NCI-H69 (cell line): ENCODE measurements around the gene ZMYND15.

ENCODE experiments used
- DNase-seq: peaks from one replicate; lab custom pipeline; 2025; lab: John Stamatoyannopoulos, UW

Gene ZMYND15

GRCh38 chr17:4788159-4788806 lies 48.6 kb downstream of the ZMYND15 start:
- peak; percentile 20 for DNase-seq

GRCh38 chr17:4788807-4789700 lies 49.4 kb downstream of the ZMYND15 start, which contains the start of gene GLTPD2:
TSS of gene GLTPD2 (plus strand) at chr17:4788964. CDS start at chr17:4789012, 48 bp downstream.
- peak; percentile 45 for DNase-seq

GRCh38 chr17:4789701-4789950 lies 50.0 kb downstream of the ZMYND15 start:
- DNase-seq, result no peak

GRCh38 chr17:4789951-4790704 lies 50.5 kb downstream of the ZMYND15 start:
- DNase-seq, result peak; percentile 79

- DNase-seq, result no peak
These were observed 51.1 kb downstream of the ZMYND15 start for GRCh38 chr17:4790705-4791088.

DNA sequence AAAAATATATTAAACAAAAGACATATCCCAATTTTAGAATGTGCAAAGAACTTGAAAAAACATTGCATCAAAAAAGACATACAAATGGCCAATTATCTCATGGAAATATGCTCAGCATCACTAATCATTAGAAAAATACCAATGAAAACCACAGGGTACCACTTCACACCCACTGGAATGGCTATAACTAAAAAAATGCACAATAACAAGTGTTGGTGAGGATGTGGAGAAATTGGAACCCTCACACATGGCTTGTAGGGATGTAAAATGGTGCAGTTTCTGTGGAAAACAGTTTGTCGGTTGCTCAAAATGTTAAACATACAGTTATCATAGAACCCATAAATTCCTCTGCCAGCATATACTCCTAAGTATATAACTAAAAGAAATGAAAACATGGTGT lies 55.5 kb downstream of the ZMYND15 start:
- DNase-seq, result no peak
